HG03095 (cell line): ENCODE measurements around the gene FAM210A.

Experiments
- ATAC-seq: cut with Tn5 transposase; IDR thresholded peaks from one replicate; pipeline ENCODE4 v1.9.1; 2021; ENCODE audit warnings: moderate library complexity; ENCODE audit not compliant: unreplicated experiment

Gene FAM210A

DNA sequence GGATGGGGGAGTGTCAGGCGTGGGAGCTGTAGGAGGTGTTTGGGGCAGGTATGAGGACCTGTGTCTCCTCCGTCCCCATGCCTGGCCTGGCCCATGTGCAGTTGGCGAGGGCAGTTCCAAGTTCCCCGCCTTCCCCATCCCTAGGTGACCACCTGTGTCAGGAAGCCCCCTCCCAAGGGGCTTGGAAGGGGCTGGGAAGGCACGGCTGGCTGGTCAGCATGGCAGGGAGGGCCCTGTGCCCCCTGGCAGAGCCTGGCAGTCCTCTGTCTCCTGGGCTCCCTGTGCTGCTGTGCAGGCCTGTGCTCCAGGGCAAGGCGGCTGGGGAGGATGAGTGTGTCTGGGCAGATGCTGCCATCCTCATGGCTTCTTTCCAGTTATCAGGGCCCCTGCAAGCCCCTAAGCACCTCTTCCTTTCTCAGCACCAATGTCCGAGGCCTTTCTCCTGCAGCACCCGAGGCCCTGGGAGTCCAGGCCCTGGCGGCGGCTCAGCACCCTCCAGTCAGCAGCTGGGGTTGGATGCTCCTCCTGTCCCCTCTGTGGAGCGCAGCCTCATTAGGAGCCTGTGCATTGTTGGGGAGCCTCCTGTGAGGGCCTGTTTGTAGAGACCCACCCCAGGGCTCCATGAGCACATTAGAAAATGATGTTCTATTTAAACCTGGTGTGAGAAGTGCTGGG, 101.7 kb downstream of the FAM210A start:
- ATAC-seq = no peak

DNA sequence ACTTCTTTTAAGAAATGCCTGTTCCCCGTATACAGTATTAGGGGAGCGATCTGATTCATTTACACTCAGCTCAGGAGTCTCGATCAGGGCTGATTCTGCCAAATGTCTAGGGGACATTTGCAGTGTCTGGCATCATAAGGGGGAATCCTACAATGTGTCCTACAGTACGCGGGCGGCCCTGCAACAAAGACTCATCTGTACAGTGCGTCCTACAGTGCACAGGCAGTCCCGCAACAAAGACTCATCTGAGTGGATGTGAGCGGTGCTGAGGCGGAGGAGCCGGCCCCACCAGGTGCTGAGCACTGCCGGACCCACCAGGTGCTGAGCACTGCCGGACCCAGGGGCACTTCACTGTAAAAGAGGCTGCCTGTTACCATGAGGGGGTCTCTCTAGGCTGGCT, 102.5 kb downstream of the FAM210A start:
- ATAC-seq = no peak

DNA sequence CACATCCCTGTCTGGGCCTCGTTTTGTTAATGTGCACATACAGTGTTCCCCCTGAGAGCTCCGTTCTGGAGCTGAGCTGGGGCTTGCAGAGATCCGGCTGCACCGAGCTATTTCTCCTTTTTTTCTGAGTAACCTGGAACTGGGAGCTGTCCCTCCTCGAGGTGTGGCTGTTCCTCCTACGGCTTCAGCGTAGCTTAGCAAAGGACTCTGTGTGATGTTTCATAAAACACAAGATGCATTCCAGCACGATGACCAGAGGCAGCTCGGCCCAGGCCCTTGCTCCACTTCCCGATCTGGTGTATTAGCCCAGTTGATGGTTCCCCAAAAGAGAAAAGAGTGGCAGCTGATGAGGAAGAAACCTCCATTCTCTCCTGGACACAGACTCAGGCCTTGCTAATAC, 103.0 kb downstream of the FAM210A start:
- ATAC-seq = no peak

- no peak for ATAC-seq
These were observed 103.6 kb downstream of the FAM210A start for GRCh38 chr18:13622751-13623150.

DNA sequence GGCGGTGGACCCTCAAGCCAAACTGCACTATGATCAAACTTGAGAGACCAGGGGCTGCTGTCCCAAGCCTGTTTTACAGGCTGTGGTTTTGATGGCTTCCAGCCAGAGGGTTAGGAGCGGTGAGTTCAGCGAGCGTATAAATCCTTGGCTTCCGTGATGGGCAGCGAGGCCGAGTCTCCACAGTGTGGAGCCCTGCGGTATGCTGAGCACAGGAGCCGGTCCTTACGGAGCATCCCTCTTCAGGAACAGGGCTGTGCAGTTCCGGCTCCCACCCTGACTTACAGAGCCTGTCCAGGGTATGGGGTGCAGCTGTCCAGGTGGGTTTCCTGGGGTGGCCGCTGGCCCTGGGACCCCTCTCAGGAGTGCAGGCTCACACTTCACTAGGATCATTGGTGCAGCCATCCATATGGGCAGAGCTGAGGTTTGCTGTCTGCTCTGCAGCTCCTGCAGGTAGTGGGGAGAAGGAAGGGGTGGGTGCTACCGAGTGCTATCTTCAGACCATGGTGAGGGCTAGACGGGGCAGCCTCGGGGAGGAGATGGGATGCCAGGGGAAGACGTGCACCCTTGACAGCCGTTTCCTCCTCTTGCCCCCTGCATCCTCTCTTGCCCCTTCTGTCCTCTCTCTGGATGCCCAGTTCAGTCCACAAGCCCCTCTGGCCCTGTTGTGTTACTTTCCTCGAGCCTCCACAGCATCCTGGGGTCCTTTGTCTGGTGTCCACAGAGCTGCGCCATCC, 104.3 kb downstream of the FAM210A start:
- no peak for ATAC-seq

DNA sequence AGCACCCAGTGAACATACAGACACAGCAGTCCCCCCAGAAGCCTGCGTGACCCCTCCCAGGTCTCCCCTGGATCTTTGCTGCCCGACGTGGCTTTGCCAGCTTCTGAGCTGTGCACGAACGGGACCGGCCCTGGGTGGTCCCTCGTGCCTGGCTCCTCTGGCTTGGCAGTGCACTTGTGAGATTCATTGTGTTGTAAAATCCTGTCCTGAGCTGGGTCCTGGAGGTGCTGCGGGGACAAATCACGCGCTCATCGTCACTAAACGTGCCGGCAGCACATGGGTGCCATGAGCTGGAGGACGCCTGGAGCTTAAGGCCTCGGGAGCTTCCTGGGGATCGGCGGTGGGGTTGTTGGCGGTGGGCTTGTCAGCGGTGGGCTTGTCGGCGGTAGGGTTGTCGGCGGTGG, 104.9 kb downstream of the FAM210A start:
- ATAC-seq = no peak

GRCh38 chr18:13620818-13621445, 105.4 kb downstream of the FAM210A start:
- no peak for ATAC-seq

GRCh38 chr18:13620206-13620672, 106.1 kb downstream of the FAM210A start:
- ATAC-seq = no peak

- no peak for ATAC-seq
These were observed 106.7 kb downstream of the FAM210A start for GRCh38 chr18:13619505-13620205.

GRCh38 chr18:13618760-13619438, 107.5 kb downstream of the FAM210A start:
- ATAC-seq = no peak

DNA sequence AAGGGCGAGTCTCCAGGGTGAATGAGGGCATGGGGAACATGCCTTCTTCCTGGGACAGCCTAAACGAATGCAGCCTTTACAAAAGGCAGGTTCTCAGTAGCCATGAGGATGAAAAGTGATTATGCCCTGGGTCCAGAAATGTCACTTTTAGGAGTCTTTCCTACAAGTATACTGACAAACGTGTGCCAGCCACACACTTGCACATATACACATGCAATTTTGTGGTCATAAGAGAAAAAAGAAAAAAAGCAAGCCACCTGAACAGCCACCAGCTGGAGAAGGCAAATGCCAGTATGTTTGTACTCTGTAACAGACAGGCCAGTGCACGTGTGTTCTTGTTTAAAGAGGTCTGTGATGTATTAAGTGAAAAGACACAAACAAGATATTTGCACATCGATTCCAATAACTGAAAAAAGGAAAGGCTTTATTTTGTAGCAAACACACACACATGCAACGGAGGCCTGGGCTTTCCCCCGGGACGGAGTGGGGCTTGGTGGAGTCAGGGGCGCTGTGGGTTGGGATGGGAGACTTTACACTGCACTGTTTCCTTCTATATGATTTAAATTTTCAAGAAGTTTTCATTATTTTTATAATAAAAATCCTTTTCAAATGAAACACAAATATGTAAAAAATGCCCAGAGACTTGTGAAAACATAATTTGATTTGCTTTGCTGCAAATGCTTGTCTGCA, 108.4 kb downstream of the FAM210A start:
- no peak for ATAC-seq

- no peak for ATAC-seq
These were observed 109.8 kb downstream of the FAM210A start for GRCh38 chr18:13616525-13617035.

GRCh38 chr18:13616041-13616440, 110.3 kb downstream of the FAM210A start:
- no peak for ATAC-seq

- no peak for ATAC-seq
These were observed 110.9 kb downstream of the FAM210A start for GRCh38 chr18:13615432-13615861.

- ATAC-seq = no peak
These were observed 111.6 kb downstream of the FAM210A start for GRCh38 chr18:13614641-13615288.

GRCh38 chr18:13613591-13614501, 112.5 kb downstream of the FAM210A start:
- no peak for ATAC-seq
